Chondrocyte (in vitro differentiated cells): Measurements from ENCODE around the gene KIAA0825. TPM values are rescaled to one million over a fixed set of nuclear protein-coding genes. Genes with fewer than 3 reads are reported as not detected.

Experiments
- DNase-seq: peaks from one replicate; pipeline ENCODE4 v3.0.0; 2021; ENCODE audit warnings: mixed read lengths, low spot score
- H3K27ac Mint-ChIP-seq: one replicate; pipeline ENCODE4 v1.8.0; 2021; ENCODE audit warnings: mild to moderate bottlenecking, moderate library complexity, mixed read lengths; ENCODE audit not compliant: unreplicated experiment
- H3K27me3 Mint-ChIP-seq: 2 replicates; pipeline ENCODE4 v1.8.0; 2021; ENCODE audit warnings: low read depth, mixed read lengths
- H3K36me3 Mint-ChIP-seq: 2 replicates; pipeline ENCODE4 v1.8.0; 2021; ENCODE audit warnings: low read depth, mixed read lengths
- H3K4me1 Mint-ChIP-seq: 2 replicates; pipeline ENCODE4 v1.8.0; 2021; ENCODE audit warnings: low read depth, mild to moderate bottlenecking, mixed read lengths
- H3K4me3 Mint-ChIP-seq: one replicate; pipeline ENCODE4 v1.8.0; 2021; ENCODE audit warnings: mild to moderate bottlenecking, moderate library complexity, mixed read lengths; ENCODE audit not compliant: unreplicated experiment
- H3K9me3 Mint-ChIP-seq: 2 replicates; pipeline ENCODE4 v1.8.0; 2021; ENCODE audit warnings: low read depth, mixed read lengths
- total RNA-seq: library from RNA; stranded (reverse); gene quantifications from 3 replicates; pipeline ENCODE4 v1.2.1, GENCODE V29; 2021
- TF ChIP-seq, protein P1 (sequence below): fragments of 200-600 bp; sonication (generic); IDR thresholded peaks from 2 replicates; pipeline ENCODE4 v1.5.0; 2021; ENCODE audit warnings: antibody characterized with exemption, mild to moderate bottlenecking, moderate library complexity

KIAA0825 gene
- total RNA-seq, 1 donor from 2014 or later = 3.4 TPM

GRCh38 chr5:94415798-94416197, 202.6 kb downstream of the KIAA0825 start:
- Mint-ChIP-seq H3K36me3 (peaks cover 1% of the 10 kb centered on the region), H3K4me3 (no peak overlapping the region), H3K4me1 (no peaks in the 10 kb centered on the region), H3K27me3 (no peaks in the 10 kb centered on the region), H3K27ac (no peak overlapping the region), H3K9me3 (peaks cover 3% of the 10 kb centered on the region)
- TF ChIP-seq, protein P1, sequence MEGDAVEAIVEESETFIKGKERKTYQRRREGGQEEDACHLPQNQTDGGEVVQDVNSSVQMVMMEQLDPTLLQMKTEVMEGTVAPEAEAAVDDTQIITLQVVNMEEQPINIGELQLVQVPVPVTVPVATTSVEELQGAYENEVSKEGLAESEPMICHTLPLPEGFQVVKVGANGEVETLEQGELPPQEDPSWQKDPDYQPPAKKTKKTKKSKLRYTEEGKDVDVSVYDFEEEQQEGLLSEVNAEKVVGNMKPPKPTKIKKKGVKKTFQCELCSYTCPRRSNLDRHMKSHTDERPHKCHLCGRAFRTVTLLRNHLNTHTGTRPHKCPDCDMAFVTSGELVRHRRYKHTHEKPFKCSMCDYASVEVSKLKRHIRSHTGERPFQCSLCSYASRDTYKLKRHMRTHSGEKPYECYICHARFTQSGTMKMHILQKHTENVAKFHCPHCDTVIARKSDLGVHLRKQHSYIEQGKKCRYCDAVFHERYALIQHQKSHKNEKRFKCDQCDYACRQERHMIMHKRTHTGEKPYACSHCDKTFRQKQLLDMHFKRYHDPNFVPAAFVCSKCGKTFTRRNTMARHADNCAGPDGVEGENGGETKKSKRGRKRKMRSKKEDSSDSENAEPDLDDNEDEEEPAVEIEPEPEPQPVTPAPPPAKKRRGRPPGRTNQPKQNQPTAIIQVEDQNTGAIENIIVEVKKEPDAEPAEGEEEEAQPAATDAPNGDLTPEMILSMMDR = no peak
- no peak for DNase-seq

DNA sequence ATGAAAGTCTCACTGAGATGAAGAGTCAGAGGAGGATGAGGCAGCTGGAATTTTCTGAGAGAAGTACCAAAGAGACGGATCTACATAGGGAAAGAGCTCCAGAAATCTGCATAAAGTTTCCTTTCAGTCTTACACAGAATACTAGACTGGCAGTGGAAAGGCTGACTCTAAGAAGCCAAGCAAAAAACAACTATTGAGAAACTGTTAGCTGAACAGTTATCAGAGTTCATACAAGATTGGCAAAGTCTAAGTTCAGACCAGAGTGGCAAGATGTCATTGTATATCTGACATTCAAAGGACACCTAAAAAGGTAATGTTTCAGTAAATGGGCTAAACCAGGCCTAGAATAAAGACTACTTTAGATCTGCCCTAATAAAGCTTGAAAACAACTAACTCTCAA, 209.0 kb downstream of the KIAA0825 start:
- TF ChIP-seq, protein P1 = no peak
- Mint-ChIP-seq H3K4me3 (no peak overlapping the region), H3K4me1 (no peaks in the 10 kb centered on the region), H3K27ac (no peak overlapping the region), H3K27me3 (no peaks in the 10 kb centered on the region), H3K9me3 (peaks cover 16% of the 10 kb centered on the region), H3K36me3 (peaks cover 6% of the 10 kb centered on the region)
- DNase-seq = no peak

- peaks cover 6% of the 10 kb centered on the region for H3K36me3 Mint-ChIP-seq
- peaks cover 5% of the 10 kb centered on the region for H3K4me1 Mint-ChIP-seq
- H3K9me3 Mint-ChIP-seq = peaks cover 16% of the 10 kb centered on the region
- TF ChIP-seq, protein P1 = no peak
- no peak overlapping the region for H3K4me3 Mint-ChIP-seq
- no peak overlapping the region for H3K27ac Mint-ChIP-seq
- H3K27me3 Mint-ChIP-seq = no peaks in the 10 kb centered on the region
- DNase-seq = no peak
Observed at GRCh38 chr5:94407023-94407422, 211.4 kb downstream of the KIAA0825 start.

DNA sequence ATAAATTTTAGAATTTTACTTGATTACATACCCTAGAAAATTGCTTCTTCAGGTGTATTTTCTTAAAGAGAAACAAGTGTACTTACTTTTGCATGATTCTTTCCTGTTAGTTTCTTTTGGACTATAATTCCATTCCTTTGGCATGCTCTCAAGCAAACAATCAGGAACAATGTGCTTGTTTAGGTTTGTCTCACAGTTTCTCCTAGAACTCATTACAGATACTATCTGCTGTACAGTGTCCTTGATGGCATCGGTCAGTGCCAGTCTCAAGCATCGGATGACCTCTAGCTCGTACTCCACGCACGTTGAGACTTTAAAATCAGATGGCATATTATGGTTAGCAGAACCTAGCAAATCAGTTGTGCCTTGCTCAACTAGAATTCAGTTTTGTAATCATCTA, 214.9 kb downstream of the KIAA0825 start:
- Mint-ChIP-seq H3K27ac (no peak overlapping the region), H3K9me3 (no peaks in the 10 kb centered on the region), H3K4me1 (peaks cover 8% of the 10 kb centered on the region), H3K4me3 (no peak overlapping the region), H3K36me3 (no peaks in the 10 kb centered on the region), H3K27me3 (no peaks in the 10 kb centered on the region)
- no peak for DNase-seq
- TF ChIP-seq, protein P1 = no peak

DNA sequence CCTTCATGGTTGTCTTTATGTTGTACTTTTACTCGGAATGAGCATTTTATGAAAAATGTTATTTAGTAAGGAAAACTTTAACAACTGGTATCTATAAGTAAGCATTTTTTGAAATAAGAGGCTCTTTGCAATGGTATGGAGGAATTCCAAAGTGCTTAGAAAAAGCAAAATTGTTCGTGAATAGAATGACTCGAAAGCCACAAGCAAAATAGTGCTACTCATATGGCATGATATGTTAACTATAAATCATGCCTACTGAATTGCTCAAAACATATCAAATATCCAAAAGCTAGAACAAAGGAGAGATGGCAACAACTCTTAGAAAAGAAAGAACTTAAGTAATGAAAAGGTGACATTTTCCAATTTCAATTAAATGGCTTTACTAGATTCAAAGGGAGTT, 216.3 kb downstream of the KIAA0825 start:
- DNase-seq = no peak
- H3K9me3 Mint-ChIP-seq = no peaks in the 10 kb centered on the region
- no peaks in the 10 kb centered on the region for H3K27me3 Mint-ChIP-seq
- TF ChIP-seq, protein P1 = no peak
- H3K27ac Mint-ChIP-seq = no peak overlapping the region
- H3K4me1 Mint-ChIP-seq = peaks cover 8% of the 10 kb centered on the region
- no peaks in the 10 kb centered on the region for H3K36me3 Mint-ChIP-seq
- no peak overlapping the region for H3K4me3 Mint-ChIP-seq
